IMR-90 (cell line): Measurements from ENCODE around the gene ADGRF1. TPM values are rescaled to one million over a fixed set of nuclear protein-coding genes. Genes with fewer than 3 reads are reported as not detected.

Experiments used
- ATAC-seq: fragments of 200-7000 bp; cut with Tn5 transposase; 2 replicates; pipeline ENCODE4 v1.9.1; 2020; ENCODE audit warnings: low read depth, mild to moderate bottlenecking, moderate library complexity
- BruUV-seq: library from RNA; stranded (reverse); fragments of 400-500 nt; replicated peaks from 2 replicates; lab custom pipeline; 2021; lab: Mats Ljungman, UMichigan
- CTCF ChIA-PET: fragments of 300-600 bp; formaldehyde crosslinking; extraction: SDS; loops from one replicate; lab custom pipeline; 2021; ENCODE audit warnings: antibody characterized with exemption; lab: Yijun Ruan, JAX
- POLR2A ChIA-PET: fragments of 300-600 bp; sonication (Branson Sonifier 250); formaldehyde crosslinking; loops from one replicate; lab custom pipeline; 2022; ENCODE audit warnings: antibody characterized with exemption; ENCODE audit not compliant: unreplicated experiment; lab: Charles Lee
- DNase-seq: peaks from one replicate; pipeline ENCODE4 v3.0.0; 2013
- H2AFZ ChIP-seq: replicated peaks from 2 replicates; pipeline ENCODE3; 2013; ENCODE audit warnings: low read length, mild to moderate bottlenecking; ENCODE audit not compliant: poor library complexity
- H2AK5ac ChIP-seq: 2 replicates; pipeline ENCODE4 v1.6.1; 2013; ENCODE audit warnings: low read depth, low read length, inconsistent platforms
- H2AK9ac ChIP-seq: replicated peaks from 2 replicates; pipeline ENCODE3; 2013; ENCODE audit warnings: mild to moderate bottlenecking, low read depth, low read length, moderate library complexity; ENCODE audit not compliant: poor library complexity
- H2BK120ac ChIP-seq: 2 replicates; pipeline ENCODE4 v1.6.1; 2013; ENCODE audit warnings: low read depth, low read length, inconsistent platforms
- H2BK15ac ChIP-seq: 3 replicates; pipeline ENCODE4 v1.6.1; 2013; ENCODE audit warnings: low read depth, low read length, inconsistent platforms
- H2BK20ac ChIP-seq: 2 replicates; pipeline ENCODE4 v1.6.1; 2013; ENCODE audit warnings: low read depth, mild to moderate bottlenecking, inconsistent platforms, low read length, moderate library complexity
- H2BK5ac ChIP-seq: 2 replicates; pipeline ENCODE4 v1.6.1; 2013; ENCODE audit warnings: mild to moderate bottlenecking, low read depth, low read length, inconsistent platforms; ENCODE audit not compliant: poor library complexity, severe bottlenecking
- H3K14ac ChIP-seq: replicated peaks from 2 replicates; pipeline ENCODE4 v1.6.1; 2013; ENCODE audit warnings: low read depth, low read length, inconsistent platforms
- H3K18ac ChIP-seq: 2 replicates; pipeline ENCODE4 v1.6.1; 2013; ENCODE audit warnings: low read depth, low read length, control low read depth
- H3K23ac ChIP-seq: 2 replicates; pipeline ENCODE4 v1.6.1; 2013; ENCODE audit warnings: low read depth, low read length, inconsistent platforms
- H3K27ac ChIP-seq: 2 replicates; pipeline ENCODE4 v1.5.1; 2013; ENCODE audit warnings: mild to moderate bottlenecking, control low read depth, low read length; ENCODE audit not compliant: insufficient read depth
- H3K27me3 ChIP-seq: 2 replicates; pipeline ENCODE4 v1.6.1; 2013; ENCODE audit warnings: low read length; ENCODE audit not compliant: control insufficient read depth, insufficient read depth
- H3K36me3 ChIP-seq: 2 replicates; pipeline ENCODE4 v1.6.1; 2013; ENCODE audit warnings: low read length, mixed read lengths; ENCODE audit not compliant: control insufficient read depth, insufficient read depth
- H3K4ac ChIP-seq: 2 replicates; pipeline ENCODE4 v1.6.1; 2013; ENCODE audit warnings: low read depth, low read length, inconsistent platforms
- H3K4me1 ChIP-seq: 2 replicates; pipeline ENCODE4 v1.6.1; 2013; ENCODE audit warnings: low read length, mixed read lengths; ENCODE audit not compliant: control insufficient read depth, insufficient read depth
- H3K4me2 ChIP-seq: 2 replicates; pipeline ENCODE4 v1.6.1; 2013; ENCODE audit warnings: low read depth, mild to moderate bottlenecking, control low read depth, low read length, moderate library complexity
- H3K4me3 ChIP-seq: 2 replicates; pipeline ENCODE4 v1.5.1; 2013; ENCODE audit warnings: low read depth, mild to moderate bottlenecking, control low read depth, low read length, moderate library complexity; ENCODE audit not compliant: insufficient read depth
- H3K56ac ChIP-seq: 2 replicates; pipeline ENCODE4 v1.6.1; 2013; ENCODE audit warnings: low read length, inconsistent platforms; ENCODE audit not compliant: insufficient read depth; ENCODE audit errors: extremely low read depth
- H3K79me1 ChIP-seq, 2 experiments: 2 replicates each; pipeline ENCODE4 v1.6.1; 2013; ENCODE audit warnings: low read length in 2 of 2, inconsistent platforms in 1 of 2, low read depth in 1 of 2
- H3K9ac ChIP-seq: 2 replicates; pipeline ENCODE4 v1.6.1; 2013; ENCODE audit warnings: low read depth, low read length, control low read depth
- H3K9me1 ChIP-seq: 2 replicates; pipeline ENCODE4 v1.6.1; 2013; ENCODE audit warnings: low read length, inconsistent platforms; ENCODE audit not compliant: insufficient read depth
- H3K9me3 ChIP-seq: 2 replicates; pipeline ENCODE4 v1.6.1; 2013; ENCODE audit warnings: low read length; ENCODE audit not compliant: control insufficient read depth, insufficient read depth
- H4K20me1 ChIP-seq: 2 replicates; pipeline ENCODE4 v1.6.1; 2013; ENCODE audit warnings: low read length, inconsistent platforms; ENCODE audit not compliant: insufficient read depth
- H4K5ac ChIP-seq: 2 replicates; pipeline ENCODE4 v1.6.1; 2013; ENCODE audit warnings: mild to moderate bottlenecking, low read depth, low read length, control low read depth
- H4K8ac ChIP-seq, 2 experiments: 2 replicates each; pipeline ENCODE4 v1.6.1; 2013; ENCODE audit warnings: low read depth in 2 of 2, low read length in 2 of 2, control low read depth in 1 of 2, inconsistent platforms in 1 of 2
- H4K91ac ChIP-seq: 2 replicates; pipeline ENCODE4 v1.6.1; 2013; ENCODE audit warnings: low read depth, low read length, inconsistent platforms; ENCODE audit not compliant: insufficient read depth
- BHLHE40 ChIP-seq: fragments of 150-350 bp; IDR thresholded peaks from 2 replicates; pipeline ENCODE4 v1.6.1; 2016; ENCODE audit warnings: mild to moderate bottlenecking, low read depth, low read length
- CEBPB ChIP-seq: IDR thresholded peaks from 2 replicates; pipeline ENCODE4 v1.6.1; 2012; ENCODE audit warnings: low read depth, low read length, improper control_type of control experiment
- CHD1 ChIP-seq: IDR thresholded peaks from 2 replicates; pipeline ENCODE4 v1.6.1; 2012; ENCODE audit warnings: low read depth, low read length, improper control_type of control experiment
- CTCF ChIP-seq: conservative IDR thresholded peaks from 2 replicates; pipeline ENCODE4 v1.5.1; 2012; ENCODE audit warnings: mild to moderate bottlenecking, low read depth, low read length, improper control_type of control experiment
- ELK1 ChIP-seq: fragments of 150-350 bp; IDR thresholded peaks from 2 replicates; pipeline ENCODE4 v1.6.1; 2016; ENCODE audit warnings: low read depth, mild to moderate bottlenecking, low read length, moderate library complexity, borderline replicate concordance
- FOS ChIP-seq: fragments of 150-350 bp; IDR thresholded peaks from 2 replicates; pipeline ENCODE4 v1.6.1; 2016; ENCODE audit warnings: low read depth, low read length
- MAFK ChIP-seq: IDR thresholded peaks from 2 replicates; pipeline ENCODE4 v1.6.1; 2012; ENCODE audit warnings: low read depth, low read length, improper control_type of control experiment
- MAZ ChIP-seq: IDR thresholded peaks from 2 replicates; pipeline ENCODE4 v1.6.1; 2012; ENCODE audit warnings: low read depth, mild to moderate bottlenecking, low read length, improper control_type of control experiment, moderate library complexity, borderline replicate concordance
- MXI1 ChIP-seq: IDR thresholded peaks from 2 replicates; pipeline ENCODE4 v1.6.1; 2012; ENCODE audit warnings: low read depth, mild to moderate bottlenecking, low read length, moderate library complexity, borderline replicate concordance
- NFE2L2 ChIP-seq: fragments of 150-350 bp; IDR thresholded peaks from 2 replicates; pipeline ENCODE4 v1.6.1; 2016; ENCODE audit warnings: low read depth, mild to moderate bottlenecking, low read length
- POLR2A ChIP-seq: IDR thresholded peaks from 2 replicates; pipeline ENCODE4 v1.6.1; 2012; ENCODE audit warnings: mild to moderate bottlenecking, low read depth, low read length
- RAD21 ChIP-seq: IDR thresholded peaks from 2 replicates; pipeline ENCODE4 v1.6.1; 2012; ENCODE audit warnings: low read length, improper control_type of control experiment
- RCOR1 ChIP-seq: IDR thresholded peaks from 2 replicates; pipeline ENCODE4 v1.6.1; 2012; ENCODE audit warnings: mild to moderate bottlenecking, low read length, improper control_type of control experiment; ENCODE audit not compliant: insufficient replicate concordance
- RFX5 ChIP-seq: IDR thresholded peaks from 2 replicates; pipeline ENCODE4 v1.8.0; 2012; ENCODE audit warnings: low read depth, mild to moderate bottlenecking, low read length, moderate library complexity
- SMC3 ChIP-seq: fragments of 150-350 bp; IDR thresholded peaks from 2 replicates; pipeline ENCODE4 v1.6.1; 2016; ENCODE audit warnings: low read depth, mild to moderate bottlenecking, antibody characterized with exemption, low read length, moderate library complexity
- USF2 ChIP-seq: fragments of 150-350 bp; IDR thresholded peaks from 2 replicates; pipeline ENCODE4 v1.6.1; 2017; ENCODE audit warnings: mild to moderate bottlenecking, antibody characterized with exemption, low read length, low read depth
- WGBS, 2 experiments: methylation state at CpG; one replicate each; pipeline versions ENCODE4 v1.1.5 to v1.1.7; 2013; ENCODE audit warnings: missing lambda C conversion rate in 2 of 2; ENCODE audit not compliant: insufficient read length in 1 of 2; ENCODE audit errors: extremely low coverage in 2 of 2; 5-methylcytosine and 5-hydroxymethylcytosine counted together
- dilution Hi-C: fragments of 300-500 bp; cut with HindIII; formaldehyde crosslinking; loops from one replicate; pipeline ENCODE4 v1.14.3; 2018; ENCODE audit warnings: low sequenced_read_pairs; ENCODE audit not compliant: unreplicated experiment
- in situ Hi-C: fragments of 300-500 bp; cut with MboI; formaldehyde crosslinking; loops from 3 replicates; pipeline ENCODE4 v1.14.3; 2019; ENCODE audit warnings: low sequenced_read_pairs, inconsistent platforms, mixed read lengths
- intact Hi-C: fragments of 100-400 bp; cut with micrococcal nuclease; formaldehyde crosslinking; loops from 2 replicates; pipeline ENCODE4 v1.10.0; 2022
- polyA plus RNA-seq, 3 experiments: library from polyadenylated mRNA; depleted of rRNA; stranded (reverse); fragments of >200 nt; gene quantifications; 2 replicates each; pipeline ENCODE4 v1.2.3, GENCODE V29; 2012; ENCODE audit warnings: low replicate concordance in 1 of 3
- total RNA-seq: library from RNA; depleted of rRNA; stranded (reverse); fragments of >200 nt; gene quantifications from 2 replicates; pipeline ENCODE4 v1.2.3, GENCODE V29; 2012

ADGRF1 gene
- total and polyA plus RNA-seq, 2 of the 4 experiments (the other 2 are of a cell fraction): not detected

- dilution Hi-C loops (no loop called here), in situ Hi-C loops (no loop called here), intact Hi-C loops (no loop called here)
- no CpG with 5 or more reads among the region's 6 CpGs for WGBS, 2 experiments
- Histone ChIP-seq H3K79me1 (no peaks in the 10 kb centered on the region), H4K91ac (no peak overlapping the region), H2AFZ (no peak overlapping the region), H3K4ac (no peak overlapping the region), H3K9me1 (no peaks in the 10 kb centered on the region), H3K23ac (no peak overlapping the region), H2AK9ac (no peak overlapping the region), H2BK5ac (no peak overlapping the region), H3K14ac (no peak overlapping the region), H3K4me2 (no peak overlapping the region), H2BK20ac (no peak overlapping the region), H3K27ac (no peak overlapping the region), H2BK120ac (no peak overlapping the region), H4K5ac (no peak overlapping the region), H4K20me1 (no peaks in the 10 kb centered on the region), H3K9me3 (no peaks in the 10 kb centered on the region), H3K36me3 (no peaks in the 10 kb centered on the region), H4K8ac (no peak overlapping the region), H3K27me3 (peaks cover 4% of the 10 kb centered on the region), H3K9ac (no peak overlapping the region), H3K4me1 (no peaks in the 10 kb centered on the region), H3K56ac (no peak overlapping the region), H2BK15ac (no peak overlapping the region), H3K4me3 (no peak overlapping the region), H3K18ac (no peak overlapping the region), H2AK5ac (no peak overlapping the region)
- ATAC-seq (peak; percentile 54), DNase-seq (peak; percentile 44)
- BruUV-seq: no TSS peak
- TF ChIP-seq BHLHE40: no peak
- TF ChIP-seq CHD1: no peak
- TF ChIP-seq USF2: no peak
- no peak for TF ChIP-seq RAD21
- no peak for TF ChIP-seq SMC3
- no peak for TF ChIP-seq CTCF
- no peak for TF ChIP-seq ELK1
- no peak for TF ChIP-seq CEBPB
- TF ChIP-seq MAFK: no peak
- no peak for TF ChIP-seq RCOR1
- no peak for TF ChIP-seq POLR2A
- no peak for TF ChIP-seq RFX5
- no peak for TF ChIP-seq FOS
- TF ChIP-seq NFE2L2: no peak
- no peak for TF ChIP-seq MAZ
- TF ChIP-seq MXI1: no peak
- ChIA-PET CTCF (interaction anchor here (0.6 to 1.0 kb wide), 3 partner anchors 10 to 221 kb away, joined by 3 to 4 read pairs (median 3); no protein-coding TSS in a partner anchor), POLR2A (interaction anchor here (0.6 kb wide), 1 partner anchor 657 kb away, joined by 3 read pairs; no protein-coding TSS in a partner anchor)
Measured at GRCh38 chr6:47034926-47035325, 7.2 kb downstream of the ADGRF1 start.
